ENCODE measurements around the gene TMEM161B. TPM values are rescaled to one million over a fixed set of nuclear protein-coding genes. Genes with fewer than 3 reads are reported as not detected.
A peak's percentile ranks its signal among the peaks of the same experiment; 100 is the strongest.
"Not testable (repeated sequence)": the region's sequence is repeated elsewhere in the genome, so short reads cannot be mapped to it uniquely, and the experiment has no call there.

TMEM161B gene
- 15.0 and 18.0 TPM in 2 replicates for total RNA-seq (2014; rRNA removed)
- polyA plus RNA-seq (2012), result 3.7 TPM

DNA sequence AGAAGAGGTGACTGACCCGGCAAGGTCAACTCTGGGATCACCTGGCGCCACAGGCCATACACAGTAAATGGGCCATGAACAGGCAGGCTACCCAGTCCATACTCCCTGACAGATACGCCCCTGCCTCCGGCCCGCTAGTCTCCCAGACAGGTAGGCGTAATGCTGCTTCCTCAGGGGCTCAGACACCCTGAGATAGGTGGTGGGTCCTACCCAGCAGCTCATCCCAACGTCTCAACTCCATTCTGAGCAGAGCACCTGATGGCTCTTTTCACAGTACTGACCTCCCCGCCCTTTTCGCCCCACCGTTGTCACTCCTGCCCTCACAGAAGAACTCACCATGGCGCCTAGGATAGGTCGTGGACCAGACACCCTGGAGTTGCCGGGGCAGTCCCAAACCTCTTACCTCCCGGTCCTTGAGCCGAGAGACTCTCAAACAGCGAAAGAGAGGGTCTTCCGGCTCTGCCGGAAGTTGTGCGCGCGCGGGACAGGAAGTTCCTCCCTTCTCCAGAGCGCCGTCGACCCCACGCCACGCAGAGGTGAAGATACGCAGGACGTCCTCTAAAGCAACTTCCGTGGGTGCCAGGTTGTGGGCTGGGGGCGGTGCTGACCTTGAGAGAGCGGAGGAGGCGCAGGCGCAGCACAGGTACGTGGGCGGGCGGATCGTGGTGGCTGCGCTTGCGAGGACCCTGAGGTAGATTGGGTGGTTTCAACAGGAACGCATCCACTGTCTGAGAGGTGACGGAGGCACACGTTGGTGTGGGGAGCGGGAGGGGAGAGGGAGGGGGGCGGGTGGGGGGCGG, at the start of gene TMEM161B:
Gene TMEM161B, minus strand, starts transcription at position 461 of the 800 bp plus-strand sequence. Its CDS starts 122 bp downstream, at position 339.
- DNase-seq (ENCODE audit: low read depth), result peak; percentile 87

DNA sequence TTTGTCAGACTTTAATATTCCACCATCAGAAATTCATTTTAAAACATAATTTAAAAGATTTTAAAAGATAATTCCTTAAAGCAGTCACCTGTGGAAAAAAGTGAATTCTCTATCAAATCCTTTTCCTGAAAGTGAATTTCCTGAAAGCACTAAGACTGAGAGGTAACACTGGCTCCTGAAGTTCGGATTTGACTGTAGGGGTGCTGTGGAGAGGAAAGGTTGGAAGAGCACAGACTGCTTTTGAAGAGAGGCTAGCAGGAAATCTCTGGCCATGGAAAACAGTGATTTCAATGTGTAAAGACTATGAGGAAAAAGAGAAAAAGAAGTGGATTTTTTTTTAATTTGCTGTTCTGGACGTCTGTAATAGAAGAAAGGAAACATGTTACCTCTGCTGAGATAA, 35.7 kb upstream of the TMEM161B start:
- DNase-seq (ENCODE audit: low read depth), result no peak

DNA sequence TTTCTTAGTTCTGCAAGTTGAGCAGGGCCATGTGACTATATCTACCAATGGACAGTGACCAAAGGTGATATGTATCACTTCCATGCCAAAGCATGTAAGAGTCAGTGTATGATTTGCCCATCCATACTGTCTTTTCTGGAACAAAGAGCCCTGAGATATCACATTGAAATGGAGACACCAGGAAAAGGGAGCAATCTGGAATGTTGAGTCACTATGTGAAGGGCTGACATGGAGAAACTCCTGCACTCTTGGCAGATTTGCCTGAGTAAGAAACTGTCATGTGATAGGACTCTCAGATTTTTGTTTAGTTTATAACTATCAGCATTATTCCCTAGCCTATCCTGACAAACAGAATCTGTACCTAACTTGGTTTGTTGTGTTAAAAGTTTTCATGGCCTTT, 29.8 kb upstream of the TMEM161B start:
- peak; percentile 21 for DNase-seq (ENCODE audit: low read depth)

DNA sequence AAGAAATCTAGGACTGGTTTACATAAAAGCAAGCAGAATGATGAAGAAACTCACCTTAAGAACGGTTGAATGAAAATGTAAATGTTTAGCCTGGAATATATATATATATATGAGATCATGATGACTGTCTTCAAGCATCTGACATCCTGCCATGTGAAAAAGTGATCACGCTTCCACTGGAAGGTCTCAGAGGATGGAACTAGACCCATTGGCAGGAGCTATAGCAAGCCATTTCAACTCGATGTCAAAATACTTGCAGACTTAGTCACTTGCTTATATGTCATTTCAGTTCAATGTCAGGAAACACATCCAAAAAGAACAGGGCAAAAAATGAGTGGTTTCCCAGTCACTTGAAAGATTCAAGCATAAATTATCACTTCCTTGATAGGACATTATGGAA, 22.2 kb upstream of the TMEM161B start:
- DNase-seq (ENCODE audit: low read depth), result peak; percentile 13

DNA sequence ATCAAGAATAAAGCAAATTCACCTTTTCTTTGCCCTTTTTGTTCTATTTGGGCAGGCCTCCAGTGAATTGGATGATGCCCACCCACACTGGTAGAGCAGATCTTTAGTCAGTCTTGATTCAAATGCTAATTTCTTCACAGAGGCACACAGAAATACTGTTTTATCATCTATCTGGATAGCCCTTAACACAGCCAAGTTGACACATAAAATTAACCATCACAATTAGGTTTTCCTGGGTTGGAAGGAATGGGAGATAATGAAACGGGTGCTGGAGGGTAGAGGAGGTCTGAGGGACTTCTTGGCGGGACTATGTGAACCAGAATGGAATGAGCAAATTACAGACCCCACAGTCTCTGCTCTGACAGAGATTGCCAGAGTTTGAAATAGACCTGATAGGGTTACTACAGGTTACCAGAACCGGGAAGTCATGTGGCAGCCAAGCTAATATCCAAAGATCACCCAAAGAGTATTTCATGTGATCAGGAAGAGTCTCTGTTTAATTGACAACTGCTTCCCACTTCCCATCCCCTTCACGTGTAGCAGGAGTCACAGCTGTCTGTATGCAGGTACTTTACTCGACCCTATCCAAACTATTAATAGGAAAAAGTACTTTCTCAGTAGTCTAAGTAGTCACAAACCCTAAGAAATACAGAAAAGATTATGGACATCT, 20.0 kb upstream of the TMEM161B start:
- no peak for DNase-seq (ENCODE audit: low read depth)

DNA sequence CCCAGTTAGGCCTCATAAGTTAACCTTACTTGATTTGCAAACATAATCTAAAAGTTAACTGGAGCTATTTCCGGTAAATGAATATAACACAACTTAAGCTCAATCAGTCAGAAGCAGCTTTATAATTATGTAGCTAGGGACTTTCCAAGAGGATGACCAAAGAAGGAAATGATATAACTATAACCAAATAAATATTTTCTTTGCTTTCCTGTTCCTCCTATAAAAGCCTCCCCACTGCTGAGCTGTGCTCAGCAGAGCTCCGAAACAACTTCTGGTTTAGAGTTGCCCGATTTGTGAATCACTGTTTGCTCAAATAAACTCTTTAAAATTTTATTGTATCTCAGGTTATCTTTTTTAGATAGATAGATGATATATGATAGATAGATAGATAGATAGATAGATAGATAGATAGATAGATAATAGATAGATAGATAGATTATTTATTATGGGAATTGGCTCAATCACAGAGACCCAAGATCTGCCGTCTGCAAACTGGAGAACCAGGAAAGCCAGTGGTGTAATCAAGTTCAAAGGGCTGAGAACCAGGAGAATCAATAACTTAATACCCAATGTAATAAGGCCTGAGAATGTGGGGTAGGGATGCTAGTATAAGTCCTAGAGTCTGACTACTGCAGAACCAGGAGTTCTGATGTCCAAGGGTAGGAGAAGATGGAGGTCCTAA, 19.3 kb upstream of the TMEM161B start:
- DNase-seq (ENCODE audit: low read depth), result no peak

DNA sequence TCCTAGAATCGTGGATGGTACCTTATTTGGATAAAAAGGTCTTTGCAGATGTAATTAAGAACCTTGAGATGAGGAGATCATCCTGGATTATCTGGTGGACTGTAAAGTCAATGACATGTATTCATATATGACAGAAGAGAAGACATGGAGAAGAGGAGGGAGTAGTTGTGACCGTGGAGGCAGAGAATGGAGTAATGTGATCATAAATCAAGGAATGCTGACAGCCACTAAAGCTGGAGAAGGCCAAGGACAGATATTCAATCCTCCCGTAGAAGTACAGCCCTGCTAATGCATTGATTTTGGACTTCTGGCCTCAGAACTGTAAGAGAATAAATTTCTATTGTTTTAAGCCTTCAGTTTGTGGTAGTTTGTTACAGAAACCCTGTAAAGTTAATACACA, 18.7 kb upstream of the TMEM161B start:
- DNase-seq (ENCODE audit: low read depth), result no peak

DNA sequence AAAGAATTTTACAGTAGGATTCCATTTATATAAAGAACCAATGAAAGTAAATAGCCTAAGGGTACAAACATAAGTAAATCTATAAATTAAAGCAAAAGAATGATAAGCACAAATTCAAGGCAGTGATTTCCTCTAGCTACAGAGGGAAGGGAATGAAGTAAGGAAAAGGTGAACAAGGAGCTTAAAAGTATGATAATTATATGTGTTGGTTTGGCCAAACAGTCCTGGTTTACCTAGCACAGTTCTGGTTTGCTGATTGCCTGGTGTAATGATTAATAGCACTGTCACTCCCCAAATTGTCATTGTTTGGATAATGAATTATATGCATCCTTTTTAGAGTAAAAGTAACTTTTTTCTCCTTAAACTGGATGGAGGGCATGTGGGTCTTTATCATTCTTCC, 15.0 kb upstream of the TMEM161B start:
- no peak for DNase-seq (ENCODE audit: low read depth)

DNA sequence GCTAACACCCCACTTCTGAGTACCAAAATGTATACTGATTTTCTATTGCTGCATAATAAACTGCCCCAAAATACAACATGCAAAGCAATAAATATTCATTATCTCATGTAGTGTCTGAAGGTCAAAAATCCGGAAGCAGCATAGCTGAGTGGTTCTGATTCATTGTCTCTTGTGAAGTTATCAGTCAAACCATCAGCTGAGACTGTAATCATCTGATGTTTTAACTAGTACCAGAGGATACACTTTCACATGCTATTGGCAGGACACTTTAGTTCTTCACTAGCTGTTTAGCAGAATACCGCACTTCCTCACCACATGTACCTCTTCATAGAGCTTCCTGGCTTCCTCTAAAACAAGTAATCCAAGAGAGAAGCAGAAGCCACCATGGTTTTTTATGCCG, 12.7 kb upstream of the TMEM161B start:
- DNase-seq (ENCODE audit: low read depth), result no peak

DNA sequence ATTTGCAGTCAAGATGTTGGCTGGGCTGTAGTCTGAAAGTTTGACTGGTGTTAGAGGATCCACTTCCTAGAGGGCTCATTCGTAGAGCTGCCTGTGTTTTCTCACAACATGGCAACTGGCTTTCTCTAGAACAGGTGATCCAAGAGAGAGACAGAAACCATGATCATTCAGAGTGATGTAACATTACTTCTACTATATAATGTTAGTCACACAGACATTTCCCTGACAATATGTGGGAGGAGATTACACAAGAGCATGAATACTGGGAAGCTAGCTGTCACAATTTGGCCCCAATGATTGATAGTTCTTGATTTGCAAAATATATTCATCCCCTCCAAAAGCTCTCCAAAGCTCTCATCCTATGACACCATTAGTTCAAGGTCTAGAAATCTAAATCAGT, 10.9 kb upstream of the TMEM161B start:
- DNase-seq (ENCODE audit: low read depth), result no peak

DNA sequence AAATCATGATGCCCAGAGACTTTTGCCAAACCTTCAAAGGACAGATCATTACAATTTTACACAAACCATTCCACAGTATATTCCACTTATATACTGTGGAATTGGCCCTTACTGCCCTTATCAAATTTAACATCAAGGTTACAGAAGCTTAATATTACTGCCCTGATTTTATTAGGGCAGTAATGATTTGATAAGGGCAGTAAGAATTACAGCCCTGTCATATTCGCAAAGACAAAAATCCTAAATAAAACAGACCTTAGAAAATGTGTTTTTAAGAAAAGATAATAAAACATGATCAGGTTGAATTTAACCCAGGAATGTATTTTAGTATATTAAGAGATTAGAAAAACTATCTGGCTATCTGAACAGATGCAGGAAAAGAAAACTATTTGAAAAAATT, 7.7 kb upstream of the TMEM161B start:
- no peak for DNase-seq (ENCODE audit: low read depth)

DNA sequence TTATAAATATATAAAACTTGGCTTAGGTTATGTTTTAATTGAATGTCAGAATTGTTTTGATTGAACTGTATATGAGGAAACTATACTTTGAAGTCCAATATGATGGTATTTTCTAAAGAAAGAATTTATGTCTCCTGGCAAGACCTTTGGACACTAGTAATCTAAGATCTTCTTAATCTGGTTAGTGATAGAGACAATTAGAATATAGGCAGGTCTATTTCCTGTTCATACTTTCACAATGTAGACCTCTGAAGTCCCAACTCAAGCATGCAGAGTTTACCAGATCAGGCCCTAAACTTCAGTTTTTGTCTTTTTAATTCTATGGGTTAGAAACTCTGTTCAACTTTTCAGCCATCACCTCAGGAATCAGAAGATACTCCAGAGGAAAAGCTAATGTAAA, 6.9 kb upstream of the TMEM161B start:
- no peak for DNase-seq (ENCODE audit: low read depth)

DNA sequence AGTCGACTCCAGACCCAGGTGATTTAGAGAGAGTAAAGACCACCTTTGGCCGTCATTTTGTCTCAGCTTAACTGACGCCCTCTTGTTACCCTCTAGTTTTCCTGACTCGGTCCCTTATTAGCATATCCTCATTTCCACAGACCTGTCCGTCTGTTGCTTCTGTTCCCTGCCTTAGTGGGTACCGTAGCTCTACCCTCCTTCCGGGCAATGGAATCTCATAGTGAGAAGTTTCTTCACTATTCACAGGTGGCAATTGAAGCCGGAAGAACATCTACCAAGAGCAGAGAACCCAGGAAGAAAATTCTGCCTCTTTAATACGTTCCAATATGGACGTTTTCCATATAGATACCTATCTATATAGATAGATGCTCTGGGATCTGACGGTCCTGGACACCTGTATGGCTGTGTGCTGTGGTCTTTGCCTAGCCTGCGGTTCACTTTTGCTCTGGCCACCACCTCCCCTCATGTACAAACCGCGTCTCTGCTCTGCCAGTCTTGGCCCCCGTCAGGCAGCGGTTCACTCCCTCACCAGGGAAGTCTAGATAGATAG, 652 bp upstream of the TMEM161B start:
- no peak for DNase-seq (ENCODE audit: low read depth)

DNA sequence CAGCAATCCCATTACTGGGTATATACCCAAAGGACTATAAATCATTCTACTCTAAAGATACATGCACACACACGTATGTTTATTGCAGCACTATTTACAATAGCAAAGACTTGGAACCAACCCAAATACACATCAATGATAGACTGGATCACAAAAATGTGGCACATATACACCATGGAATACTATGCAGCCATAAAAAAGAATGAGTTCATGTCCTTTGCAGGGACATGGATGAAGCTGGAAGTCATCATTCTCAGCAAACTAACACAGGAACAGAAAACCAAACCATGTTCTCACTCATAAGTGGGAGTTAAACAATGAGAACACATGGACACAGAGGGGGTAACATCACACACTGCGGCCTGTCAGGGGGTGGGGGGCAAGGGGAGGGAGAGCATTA, 4.1 kb downstream of the TMEM161B start:
- not testable (repeated sequence) for DNase-seq (ENCODE audit: low read depth)

DNA sequence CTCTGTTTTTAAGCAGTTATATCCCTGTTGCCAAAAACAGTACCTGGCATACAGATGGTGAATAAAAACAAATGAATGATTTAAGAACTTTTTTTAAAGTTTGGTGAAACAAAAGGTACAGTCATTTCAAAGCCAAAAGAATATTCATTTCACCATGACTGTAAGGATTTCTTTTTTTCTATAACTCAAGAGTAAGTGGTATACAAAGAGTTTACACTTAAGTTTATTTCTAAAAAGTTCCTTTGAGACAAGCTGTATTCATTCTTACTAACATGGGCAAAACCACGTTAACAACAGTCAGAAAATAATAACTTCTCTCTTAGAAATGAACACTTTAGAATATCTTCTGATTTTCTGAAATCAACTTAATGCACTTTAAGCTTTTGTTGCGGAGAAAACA, 5.3 kb downstream of the TMEM161B start:
- no peak for DNase-seq (ENCODE audit: low read depth)

DNA sequence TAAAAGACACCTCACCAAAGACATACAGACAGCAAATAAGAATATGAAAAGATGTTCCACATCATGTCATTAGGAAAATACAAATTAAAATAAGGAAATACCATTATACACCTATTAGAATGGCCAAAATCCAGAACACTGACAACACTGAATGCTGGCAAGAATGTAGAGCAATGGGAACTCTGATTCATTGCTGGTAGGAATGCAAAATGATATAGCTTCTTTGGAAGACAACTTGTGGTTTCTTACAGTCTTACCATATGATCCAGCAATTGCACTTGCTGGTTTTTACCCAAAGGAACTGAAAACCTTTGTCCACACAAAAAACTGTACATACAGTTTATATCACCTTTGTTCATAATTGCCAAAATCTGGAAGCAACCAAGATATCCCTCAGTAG, 6.5 kb downstream of the TMEM161B start:
- DNase-seq (ENCODE audit: low read depth), result no peak

DNA sequence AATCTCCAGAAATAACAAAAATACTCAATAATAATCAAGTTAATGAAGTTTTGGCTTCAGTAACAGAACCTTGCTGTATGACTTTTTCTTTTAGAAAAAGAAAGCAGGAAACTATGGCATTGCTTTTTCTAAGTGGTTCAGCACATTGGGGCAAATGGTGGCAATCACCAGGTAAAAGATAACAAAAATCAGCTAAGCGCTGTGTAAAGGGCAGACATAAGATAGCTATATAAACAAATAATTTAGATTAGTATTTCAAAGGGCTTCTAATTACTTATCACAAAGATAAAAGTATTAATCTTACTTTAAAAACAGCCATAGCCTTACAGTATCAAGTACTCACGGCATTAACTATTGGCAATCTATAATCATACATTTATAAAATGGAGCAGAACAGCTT, 10.0 kb downstream of the TMEM161B start:
- no peak for DNase-seq (ENCODE audit: low read depth)

DNA sequence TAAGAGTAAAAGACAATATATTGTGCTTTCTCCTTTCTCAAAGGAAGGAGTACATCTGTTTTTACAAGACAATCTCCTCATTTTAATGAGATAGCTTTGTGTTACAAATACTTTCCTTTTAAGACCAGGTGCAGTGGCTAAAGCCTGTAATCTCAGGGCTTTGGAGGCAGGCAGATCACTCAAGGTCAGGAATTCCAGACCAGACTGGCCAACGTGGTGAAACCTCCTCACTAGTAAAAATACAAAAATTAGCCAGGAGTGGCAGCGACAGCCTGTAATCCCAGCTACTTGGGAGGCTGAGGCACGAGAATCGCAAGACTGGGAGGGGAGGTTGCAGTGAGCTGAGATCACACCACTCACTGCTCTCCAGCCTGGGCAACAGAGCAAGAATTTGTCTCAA, 11.8 kb downstream of the TMEM161B start:
- no peak for DNase-seq (ENCODE audit: low read depth)

DNA sequence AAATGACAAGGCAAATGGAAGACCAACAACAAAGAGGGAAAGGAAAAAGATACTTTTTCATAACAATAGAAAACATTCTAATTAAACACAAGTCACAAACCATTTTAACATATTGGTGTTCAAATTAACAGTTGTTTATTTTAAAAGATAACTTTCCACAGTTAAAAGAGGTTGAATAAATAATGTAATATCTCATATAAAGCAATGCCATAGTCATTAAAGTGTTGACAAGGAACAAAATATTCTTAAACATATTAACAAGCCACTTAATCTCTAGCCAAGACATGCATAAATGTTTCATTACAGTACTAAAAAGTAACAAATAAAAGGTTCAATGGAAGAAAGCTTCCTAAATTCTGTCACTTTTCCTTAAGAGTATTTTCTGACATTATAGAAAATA, 12.6 kb downstream of the TMEM161B start:
- DNase-seq (ENCODE audit: low read depth), result no peak

DNA sequence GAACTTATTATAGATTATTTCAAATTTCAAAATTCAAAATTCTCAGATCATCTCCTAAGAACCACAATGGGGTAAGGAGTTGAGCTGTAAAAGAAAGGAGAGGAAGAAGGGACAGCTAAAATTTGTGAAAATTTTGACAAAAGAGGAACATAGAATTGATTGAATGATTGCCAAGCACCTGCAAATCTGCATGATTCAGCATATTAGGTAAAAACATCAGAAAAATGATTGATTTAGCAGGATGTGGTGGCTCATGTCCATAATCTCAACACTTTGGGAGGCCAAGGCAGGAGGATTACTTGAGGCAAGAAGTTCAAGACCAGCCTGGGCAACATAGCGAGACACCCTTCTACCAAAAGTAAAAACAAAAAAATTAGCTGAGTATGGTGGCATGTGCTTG, 14.3 kb downstream of the TMEM161B start:
- DNase-seq (ENCODE audit: low read depth), result no peak

DNA sequence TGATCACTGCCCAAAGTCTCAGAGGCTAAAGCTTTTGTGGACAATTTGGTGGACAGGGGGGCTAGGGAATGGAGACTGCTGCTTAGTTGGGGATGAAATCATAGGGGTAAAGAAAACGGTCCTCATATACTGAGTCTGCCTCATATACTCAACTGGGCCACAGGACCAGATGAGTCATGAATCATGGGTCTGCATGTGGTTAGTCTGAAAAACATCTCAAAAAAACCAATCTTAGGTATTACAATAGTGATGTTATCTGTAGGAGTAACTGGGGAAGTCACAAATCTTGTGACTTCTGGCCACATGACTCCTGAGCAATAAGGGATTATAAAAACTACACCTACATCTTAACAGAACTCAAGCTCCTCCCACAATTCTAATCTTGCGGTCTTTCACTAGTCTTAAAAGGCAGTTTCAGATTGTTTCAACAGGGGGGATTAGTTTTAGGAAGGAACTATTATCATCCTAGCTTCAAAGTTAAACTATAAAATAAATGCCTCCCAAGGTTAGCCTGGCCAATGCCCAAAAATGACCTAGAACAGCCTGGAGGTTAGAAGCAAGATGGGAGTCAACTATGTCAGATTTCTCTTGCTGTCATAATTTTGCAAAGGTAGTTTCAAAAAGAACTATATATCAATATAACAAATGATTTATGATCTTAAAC, 17.5 kb downstream of the TMEM161B start:
- DNase-seq (ENCODE audit: low read depth), result peak; percentile 34

DNA sequence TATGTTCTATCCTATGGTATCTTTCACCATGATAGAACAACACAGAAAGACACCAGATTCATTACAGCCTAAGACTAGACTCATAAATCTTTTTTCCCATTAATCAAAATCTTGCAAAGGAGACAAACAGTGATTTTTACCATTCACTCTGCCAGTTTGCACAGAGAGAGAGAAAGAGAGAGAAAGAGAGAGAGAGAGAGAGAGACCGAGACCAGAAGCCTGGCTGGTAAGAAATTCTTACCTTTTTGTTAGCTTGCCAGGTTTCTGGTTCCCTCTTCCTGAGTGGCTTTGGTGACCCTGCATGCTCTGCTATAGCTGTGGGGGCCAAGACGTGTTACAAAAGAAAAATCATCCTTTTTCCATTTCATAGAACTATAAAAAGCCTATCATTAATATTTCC, 18.6 kb downstream of the TMEM161B start:
- no peak for DNase-seq (ENCODE audit: low read depth)
